GM18505 (cell line): ENCODE measurements around the gene DACH1.

ENCODE experiments used
- ATAC-seq: cut with Tn5 transposase; IDR thresholded peaks from one replicate; pipeline ENCODE4 v1.9.1; 2021; ENCODE audit not compliant: unreplicated experiment
- POLR2A ChIP-seq: IDR thresholded peaks from 4 replicates; pipeline ENCODE4 v1.6.1; 2011; ENCODE audit warnings: borderline replicate concordance; ENCODE audit not compliant: insufficient read depth, insufficient read length; ENCODE audit errors: extremely low read depth

DACH1 gene

DNA sequence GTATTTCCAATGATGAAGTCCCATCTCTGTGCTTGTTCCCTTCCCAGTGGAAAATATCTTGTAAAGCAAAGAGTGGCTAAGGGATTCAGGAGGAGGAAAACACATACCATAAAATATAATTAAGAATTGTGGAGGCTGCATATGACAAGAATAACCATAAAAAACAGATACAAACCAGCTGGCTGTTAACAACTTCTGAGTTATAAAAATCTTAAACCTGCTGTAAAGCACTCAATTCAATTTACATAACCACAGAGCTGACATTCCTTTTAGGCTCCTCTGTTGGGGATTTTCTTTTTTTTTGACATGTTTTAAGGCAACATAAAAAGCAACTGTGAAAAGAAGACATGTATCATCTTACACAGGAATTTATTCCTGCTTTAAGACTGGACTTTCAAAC lies 207.6 kb downstream of the DACH1 start:
- TF ChIP-seq POLR2A, result no peak
- no peak for ATAC-seq

DNA sequence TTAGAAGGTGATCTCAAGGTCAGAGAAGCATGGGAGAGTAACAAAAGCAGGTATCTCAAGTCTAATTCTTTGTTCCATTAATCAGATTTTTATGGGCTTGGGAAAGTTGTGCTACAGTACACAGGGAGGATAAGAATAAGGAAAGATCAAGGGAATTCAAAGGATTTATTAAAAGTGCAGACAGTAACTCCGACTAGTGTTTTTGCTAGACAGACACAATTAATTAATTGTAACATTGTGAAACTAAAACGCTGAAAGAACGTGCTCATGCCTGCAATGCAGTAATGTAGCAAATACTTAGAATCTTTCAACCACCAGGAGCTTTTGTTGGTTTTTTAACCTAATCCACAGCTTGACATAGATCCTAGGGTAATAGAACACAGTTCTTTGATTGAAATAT lies 221.5 kb downstream of the DACH1 start:
- TF ChIP-seq POLR2A, result no peak

DNA sequence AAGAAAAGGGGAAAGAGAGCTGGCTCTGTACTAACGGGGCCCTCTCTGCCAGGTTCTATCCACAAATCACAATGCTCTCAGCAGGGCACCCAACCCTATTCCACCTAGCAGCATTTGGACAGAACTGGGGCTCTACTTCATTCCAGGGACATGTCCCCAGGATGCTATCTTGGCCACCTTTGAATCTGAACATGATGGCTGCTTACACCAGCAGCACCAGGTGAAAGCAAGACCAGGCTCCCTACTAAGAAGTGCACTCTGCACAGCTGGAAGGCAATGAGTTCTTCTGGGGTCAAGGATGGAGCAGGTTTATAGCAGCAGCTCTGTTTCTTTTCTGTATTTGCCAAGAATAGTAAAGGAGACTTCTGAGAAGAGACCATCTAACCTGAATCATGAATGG lies 222.4 kb downstream of the DACH1 start:
- no peak for TF ChIP-seq POLR2A
- no peak for ATAC-seq

More for the DNA sequence above, 221.5 kb downstream of the DACH1 start:
- ATAC-seq, result no peak

DNA sequence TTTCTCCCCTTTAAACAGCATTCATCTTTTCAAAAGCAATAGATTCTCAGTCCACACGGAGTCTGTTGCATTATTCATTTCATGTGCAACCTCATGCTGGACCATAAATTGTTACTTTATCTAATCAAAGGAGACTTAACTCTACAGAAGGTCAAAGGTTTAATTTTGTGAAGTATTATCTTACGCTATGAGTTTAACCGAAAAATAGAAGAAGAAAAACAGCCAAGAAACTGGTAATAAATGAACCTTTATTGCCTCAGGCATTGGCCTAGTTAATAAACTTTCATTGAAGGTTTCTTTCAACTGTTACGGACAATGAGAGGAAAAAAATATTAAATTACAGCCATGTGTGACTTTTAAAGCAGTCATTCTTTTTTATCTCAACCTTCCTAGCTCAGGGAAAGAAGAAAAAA lies 223.6 kb downstream of the DACH1 start:
- no peak for TF ChIP-seq POLR2A

DNA sequence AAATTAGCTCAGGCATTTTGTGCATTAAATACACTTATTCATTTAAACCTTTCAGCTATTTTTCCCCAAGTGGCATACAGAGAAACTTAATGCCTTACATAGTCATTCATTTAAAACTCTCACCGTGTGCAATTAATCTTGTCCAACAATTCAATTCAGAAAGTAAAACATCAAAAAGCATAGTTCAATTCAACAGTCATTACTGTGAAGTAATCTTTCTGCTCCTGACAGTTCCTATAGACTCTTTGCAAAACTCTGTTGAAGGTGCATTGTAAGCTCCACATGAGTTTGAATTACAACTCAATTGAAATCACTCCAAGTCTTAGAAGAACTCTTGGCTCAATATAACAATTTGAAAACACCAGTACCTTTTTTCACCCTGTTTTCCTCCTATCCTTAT lies 228.3 kb downstream of the DACH1 start:
- TF ChIP-seq POLR2A, result no peak
- no peak for ATAC-seq

More for the DNA sequence above, 223.6 kb downstream of the DACH1 start:
- no peak for ATAC-seq

DNA sequence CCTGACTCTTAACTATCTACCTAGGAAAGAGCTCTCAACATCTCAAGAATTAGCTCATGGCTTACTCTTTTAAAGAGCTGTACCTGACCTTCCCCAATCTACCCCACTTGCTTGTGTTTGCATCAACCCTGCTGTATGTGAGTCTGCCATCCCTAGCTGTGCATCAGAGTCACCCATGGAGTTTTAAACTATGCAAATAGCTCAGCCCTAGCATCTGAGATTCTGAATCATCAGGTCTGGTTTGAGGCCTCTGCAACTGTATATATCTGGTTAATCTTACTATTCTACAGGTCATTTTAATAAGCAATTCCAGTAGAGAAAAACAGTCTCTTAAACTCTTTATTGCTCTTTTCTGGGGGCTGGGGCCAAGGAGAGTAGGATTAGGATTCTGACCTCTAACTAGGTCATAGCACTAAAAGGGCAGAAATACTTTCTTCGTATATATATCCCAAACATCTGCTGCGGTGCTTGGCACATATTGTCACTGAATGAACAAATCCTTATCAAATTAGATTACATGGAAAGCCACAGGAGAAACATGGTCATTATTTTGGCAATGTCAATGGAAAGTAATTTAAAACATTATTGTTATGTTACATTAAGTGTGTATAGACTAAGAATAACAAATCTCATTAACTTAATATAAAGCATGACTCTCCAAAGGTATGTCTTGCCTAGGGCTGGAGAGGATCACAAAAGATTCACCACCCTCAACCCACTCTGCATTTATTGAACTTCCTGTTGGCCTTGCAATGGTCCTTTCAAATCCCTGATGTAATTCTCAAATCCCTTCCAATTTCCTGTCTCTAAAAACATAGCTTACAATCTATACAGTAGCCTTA lies 232.2 kb downstream of the DACH1 start:
- no peak for TF ChIP-seq POLR2A
- no peak for ATAC-seq

DNA sequence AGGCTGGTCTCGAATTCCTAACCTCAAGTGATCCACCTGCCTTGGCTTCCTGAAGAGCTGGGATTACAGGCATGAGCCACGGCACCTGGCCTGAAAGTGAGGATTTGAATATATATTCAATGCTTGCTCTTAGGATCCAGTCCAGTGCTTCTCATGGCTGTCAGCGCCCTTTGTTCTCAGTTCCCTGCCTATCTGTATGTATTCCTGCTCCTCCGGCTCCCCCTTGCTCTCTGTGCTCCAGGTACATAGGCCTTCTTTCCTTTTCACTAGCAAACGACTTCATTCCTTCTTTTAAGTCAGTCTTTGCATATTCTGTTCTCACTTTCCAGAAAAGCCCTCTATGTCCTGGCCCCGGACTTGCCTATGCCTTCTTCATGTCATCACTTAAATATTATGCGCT lies 232.8 kb downstream of the DACH1 start:
- no peak for TF ChIP-seq POLR2A
- no peak for ATAC-seq

DNA sequence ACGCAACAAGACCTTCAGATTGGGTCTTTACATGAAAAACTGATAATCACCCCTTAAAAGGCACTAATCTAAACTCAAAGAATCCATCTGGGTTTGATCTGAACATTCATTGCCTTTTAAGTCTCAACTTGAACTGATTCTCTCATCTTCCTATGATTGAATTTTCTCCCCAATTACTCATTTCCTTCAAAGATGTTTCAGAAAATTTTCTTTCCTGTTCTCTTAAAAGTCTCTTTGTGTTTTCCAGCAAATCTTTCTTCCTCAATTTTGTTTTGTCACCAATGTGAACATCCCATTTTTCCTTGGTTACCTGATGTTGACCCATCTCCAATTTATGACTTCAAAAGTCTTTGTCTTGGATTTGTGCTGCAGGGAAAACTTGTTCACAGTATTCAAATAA lies 234.3 kb downstream of the DACH1 start:
- TF ChIP-seq POLR2A, result no peak
- ATAC-seq, result no peak

DNA sequence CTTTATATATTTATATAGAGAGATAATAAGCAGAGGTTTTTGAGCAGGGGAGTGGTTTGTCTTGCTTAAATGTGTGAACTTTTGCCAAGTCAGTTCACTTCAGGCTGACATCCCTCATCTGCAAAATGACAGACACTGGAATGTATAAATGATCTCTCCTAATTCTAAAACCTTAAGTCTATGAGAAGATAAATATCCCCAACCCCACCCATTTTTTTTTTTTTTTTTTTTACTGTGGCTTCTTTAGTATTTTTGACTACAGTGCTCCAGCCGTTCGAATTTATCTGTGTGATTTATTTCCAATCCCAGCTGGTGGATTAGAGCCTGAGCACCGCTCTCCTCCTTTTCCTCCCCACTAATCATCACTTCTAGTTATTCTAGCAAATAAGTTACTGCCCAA lies 234.8 kb downstream of the DACH1 start:
- no peak for ATAC-seq
- TF ChIP-seq POLR2A, result no peak

DNA sequence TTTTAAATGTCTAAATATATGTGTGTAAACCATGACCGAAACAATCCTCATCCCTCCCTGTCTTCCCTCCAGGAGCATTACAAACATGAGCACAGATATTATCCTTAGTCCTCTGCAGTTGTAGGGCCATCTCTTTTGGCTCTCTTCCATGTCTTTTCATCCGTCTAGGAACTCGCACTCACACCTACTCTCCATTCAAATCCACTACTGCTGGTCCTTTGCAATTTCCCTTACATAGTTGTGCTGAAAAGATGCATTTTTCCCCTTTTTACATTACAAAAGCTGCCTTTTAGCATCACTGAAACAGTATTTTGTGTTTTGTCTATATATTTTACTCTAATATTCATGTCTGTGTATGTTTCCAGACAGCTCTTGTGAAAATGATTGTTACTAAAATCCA lies 237.8 kb downstream of the DACH1 start:
- no peak for ATAC-seq
- no peak for TF ChIP-seq POLR2A

DNA sequence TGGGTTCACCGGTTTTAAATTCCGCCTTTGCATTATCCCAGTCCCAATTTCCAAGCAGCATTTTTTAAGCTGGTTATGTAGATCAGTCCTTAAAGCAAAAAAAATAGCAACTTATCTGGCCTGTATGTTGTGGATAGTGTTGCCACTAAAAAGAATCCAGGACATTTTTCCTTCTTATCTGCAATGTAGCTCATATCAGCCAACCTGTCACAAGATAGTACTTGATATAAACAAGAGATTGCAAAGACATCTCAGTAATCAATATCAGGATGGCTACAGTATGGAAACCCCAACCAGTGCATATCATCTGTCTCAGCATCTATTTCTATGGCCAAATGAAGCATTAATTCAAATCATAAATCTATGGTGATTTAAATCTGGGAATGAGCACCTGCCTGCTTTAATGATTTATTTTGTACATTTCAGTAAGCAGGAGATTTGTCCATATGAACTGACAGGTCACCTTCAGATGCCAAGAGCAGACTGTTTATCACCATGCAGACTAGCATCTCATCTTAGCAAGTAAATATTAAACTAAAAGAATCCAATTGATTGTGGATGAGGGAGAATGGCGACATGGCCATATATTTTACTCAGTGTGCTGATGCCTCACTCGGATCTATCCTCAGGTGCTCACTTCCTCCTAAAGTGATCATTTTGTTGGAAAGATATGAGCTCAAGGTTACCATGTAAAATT lies 240.4 kb downstream of the DACH1 start:
- TF ChIP-seq POLR2A, result no peak
- ATAC-seq, result no peak

DNA sequence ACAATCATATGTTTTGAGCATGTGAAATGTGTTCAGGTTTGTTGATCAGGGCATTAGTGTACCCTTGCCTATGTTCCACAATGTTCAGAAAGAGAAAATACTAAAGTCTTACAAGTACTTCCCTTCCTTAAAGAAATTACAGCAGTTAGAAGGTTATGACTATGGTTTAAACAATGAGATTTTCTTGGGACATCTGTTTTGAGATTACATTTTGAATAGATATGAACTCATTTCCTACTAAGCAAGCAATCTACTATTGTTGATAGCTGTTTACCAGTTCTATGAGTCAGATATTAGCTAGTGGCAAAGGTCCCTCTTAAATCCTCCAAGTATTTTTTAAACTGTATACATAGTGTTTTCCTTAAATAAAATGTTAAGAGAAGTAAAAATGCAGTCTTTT lies 241.3 kb downstream of the DACH1 start:
- no peak for ATAC-seq
- TF ChIP-seq POLR2A, result no peak

DNA sequence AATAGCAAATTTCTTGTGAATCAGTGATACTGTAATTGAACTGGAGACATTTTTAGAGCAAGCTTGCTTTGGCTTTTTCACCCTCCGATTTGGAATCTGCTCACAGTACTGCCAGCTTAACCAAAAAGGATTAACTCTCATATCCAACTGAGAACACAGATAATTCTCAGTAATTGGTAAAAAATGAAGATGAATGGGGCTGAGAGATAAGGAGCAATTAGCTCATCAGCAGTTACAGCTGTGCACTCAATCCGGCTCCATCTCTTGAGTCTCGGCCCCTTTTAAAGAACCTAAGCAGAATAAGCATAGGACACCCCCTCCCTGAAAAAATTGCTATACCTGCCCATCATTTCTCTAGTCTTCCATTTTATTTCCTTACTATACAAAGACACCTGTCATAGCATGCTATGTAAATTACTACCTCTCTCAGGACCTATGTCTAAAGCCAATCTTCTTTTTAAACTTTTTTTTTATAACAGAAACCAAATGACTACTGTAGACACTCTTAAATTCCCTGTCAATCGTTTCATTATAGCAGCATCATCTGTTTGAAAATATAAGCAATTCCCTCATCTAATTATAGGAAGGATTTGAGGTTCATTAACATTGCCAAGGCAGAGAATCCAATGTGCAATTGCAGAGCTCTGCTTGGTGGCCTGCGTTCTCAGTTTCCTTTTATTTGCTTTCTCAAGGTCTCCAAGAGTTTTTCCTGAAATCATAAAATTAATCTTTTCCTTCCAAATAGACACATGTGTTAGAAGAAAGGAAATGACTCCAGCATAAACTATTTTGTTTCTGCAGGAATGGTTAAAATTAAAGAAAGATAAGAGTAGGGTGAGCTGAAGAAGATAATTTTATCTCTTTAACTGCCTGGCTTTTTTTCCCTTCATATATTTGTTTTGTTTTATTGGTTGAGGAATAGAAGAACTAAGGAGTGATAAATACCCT lies 242.1 kb downstream of the DACH1 start:
- ATAC-seq, result no peak
- no peak for TF ChIP-seq POLR2A
